Fibroblast of skin of right biceps (primary cell): ENCODE measurements around the gene OLR1.

Experiments
- DNase-seq: peaks from one replicate; pipeline ENCODE4 v3.0.0-alpha.2; 2013

The OLR1 gene

GRCh38 chr12:10151621-10152020, 20.3 kb downstream of the OLR1 start:
- peak; percentile 53 for DNase-seq

DNA sequence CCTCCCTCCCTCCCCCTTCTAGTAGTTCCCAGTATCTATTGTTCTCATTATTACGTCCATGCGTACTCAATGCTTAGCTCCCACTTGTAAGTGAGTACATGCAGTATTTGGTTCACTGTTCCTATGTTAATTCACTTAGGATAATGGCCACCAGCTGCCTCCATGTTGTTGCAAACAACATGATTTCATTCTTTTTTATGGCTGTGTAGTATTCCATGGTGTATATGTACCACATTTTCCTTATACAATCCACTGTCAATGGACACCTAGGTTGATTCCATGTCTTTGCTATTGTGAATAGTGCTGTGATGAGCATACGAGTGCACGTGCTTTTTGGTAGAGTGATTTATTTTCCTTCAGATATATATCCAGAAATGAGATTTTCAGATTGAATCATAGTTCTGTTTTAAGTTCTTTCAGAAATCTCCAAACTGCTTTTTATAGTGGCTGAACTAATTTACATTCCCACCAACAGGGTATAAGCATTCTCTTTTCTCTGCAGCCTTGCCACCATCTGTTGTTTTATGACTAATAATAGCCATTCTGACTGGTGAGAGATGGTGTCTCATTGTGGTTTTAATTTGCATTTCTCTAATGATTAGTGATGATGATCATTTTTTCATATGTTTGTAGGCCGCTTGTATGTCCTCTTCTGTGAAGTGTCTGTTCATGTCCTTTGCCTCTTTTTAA, 24.1 kb downstream of the OLR1 start:
- DNase-seq, result no peak

DNA sequence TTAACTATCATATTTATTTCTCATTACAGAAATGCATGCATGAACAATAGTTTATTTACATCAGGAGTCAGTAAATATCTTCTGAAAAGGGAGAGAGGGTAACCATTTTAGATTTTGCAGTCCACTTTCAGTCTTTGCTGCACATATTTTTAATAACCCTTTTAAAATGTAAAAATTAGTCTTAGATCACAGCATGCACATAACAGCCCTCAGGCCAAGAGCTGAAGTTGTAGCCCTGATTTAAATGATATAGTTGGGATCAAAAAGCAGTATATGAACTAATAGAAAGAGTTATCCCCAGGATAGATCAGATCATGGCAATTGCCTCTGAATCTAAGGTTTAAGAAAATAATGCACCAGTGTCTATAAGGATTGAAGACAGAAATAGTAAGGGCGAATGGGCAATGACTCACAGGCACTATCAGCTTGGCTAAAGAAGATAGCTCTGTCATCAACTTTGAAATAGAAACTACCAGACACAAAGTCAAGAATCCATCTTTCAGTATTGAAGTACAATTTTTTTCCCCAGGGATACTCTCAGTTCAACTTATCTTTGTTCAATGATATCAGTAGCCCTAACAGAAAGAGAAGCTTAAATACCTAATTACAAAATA, 28.8 kb downstream of the OLR1 start:
- peak; percentile 22 for DNase-seq

- DNase-seq, result peak; percentile 56
Observed at GRCh38 chr12:10140001-10140400, 31.9 kb downstream of the OLR1 start.

- peak; percentile 24 for DNase-seq
Observed at GRCh38 chr12:10136637-10137205, 35.2 kb downstream of the OLR1 start.

GRCh38 chr12:10135126-10135525, 36.8 kb downstream of the OLR1 start:
- no peak for DNase-seq

GRCh38 chr12:10132850-10133370, 39.0 kb downstream of the OLR1 start:
- DNase-seq, result no peak

DNA sequence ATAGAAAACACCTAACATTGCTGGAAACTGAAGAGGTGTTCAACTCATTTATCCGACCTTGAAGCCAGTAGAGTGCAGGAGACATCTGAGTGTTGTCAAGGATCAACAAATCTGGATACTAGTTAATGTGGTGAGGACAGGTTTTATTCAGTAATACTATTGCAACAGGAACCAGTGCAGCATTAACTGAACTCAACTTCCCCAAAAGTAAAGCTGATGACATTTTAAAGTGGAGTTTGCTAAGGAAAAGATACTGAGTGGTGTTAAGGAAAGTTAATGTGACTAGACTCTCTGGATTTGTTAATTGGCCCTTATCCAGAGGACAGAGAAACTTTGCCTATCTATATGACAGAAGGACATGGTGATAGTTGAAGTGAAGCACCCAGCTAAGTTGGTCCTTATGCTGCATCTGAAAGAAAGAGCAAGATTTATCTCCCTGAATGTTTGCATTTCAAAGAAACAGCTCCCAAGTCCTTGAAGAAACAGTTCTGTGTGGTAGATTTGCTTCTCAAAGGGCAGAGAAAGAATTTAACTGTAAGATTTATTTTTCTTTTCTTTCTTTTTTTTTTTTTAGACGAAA, 40.7 kb downstream of the OLR1 start:
- DNase-seq, result no peak

DNA sequence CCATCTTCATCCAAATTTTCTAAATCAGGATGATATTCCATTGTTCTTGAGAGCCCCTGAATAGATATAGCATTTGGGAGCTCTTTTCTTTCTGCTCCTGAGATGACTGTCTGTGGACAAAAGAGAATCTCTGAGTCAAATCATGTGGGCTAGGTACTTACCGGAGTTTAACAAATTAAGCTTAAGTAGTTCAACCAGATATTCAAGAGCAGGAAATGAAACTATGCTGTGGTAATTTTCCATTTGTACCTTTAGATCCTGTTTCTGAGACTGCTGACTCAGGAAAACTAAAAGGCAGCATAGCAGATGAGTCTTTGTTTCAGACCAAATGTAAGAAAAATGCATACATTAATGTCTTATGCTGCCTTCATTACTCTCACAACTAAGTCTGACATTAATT, 41.9 kb downstream of the OLR1 start, which contains the start of gene CLEC7A:
Gene CLEC7A, minus strand, starts transcription at position 158 of the 400 bp plus-strand sequence. Its CDS starts 117 bp downstream, at position 41.
- DNase-seq, result no peak

DNA sequence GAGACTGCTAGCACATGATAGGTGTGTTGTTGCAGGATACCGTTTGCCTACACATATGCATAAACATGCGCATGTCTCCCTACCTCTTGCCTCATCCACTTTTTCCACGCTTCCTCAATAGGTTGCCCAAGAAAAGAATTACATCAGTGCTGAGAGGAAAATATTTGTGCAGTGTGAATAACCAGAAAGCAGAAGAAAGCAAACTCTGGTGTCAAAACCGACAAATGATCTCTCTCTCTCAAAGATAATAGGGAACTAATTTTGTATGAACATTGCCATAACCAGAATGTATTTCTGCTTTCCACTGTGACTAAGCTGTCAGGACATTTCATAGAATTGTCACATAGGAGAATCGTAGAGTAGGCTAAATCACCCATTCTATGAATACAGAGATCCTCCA, 43.2 kb downstream of the OLR1 start:
- no peak for DNase-seq

GRCh38 chr12:10126413-10126812, 45.5 kb downstream of the OLR1 start:
- DNase-seq, result no peak

DNA sequence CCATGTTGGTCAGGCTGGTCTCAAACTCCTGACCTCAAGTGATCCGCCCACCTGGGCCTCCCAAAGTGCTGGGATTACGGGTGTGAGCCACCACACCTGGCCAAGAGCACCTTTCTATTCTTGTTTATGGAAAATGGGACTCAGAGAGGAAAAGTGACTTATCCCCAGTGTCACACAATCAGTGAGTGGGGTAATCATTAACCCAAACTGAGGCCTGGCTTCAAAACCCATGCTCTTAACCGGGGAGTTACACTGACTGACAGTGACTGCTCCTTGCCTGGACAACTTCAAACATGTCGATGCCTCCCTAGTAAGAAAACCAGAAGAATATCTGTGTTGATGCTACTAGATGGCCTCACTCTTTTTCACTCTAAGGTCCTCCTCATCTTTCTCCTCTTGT, 49.2 kb downstream of the OLR1 start:
- no peak for DNase-seq

GRCh38 chr12:10121278-10121677, 50.7 kb downstream of the OLR1 start:
- no peak for DNase-seq

GRCh38 chr12:10119066-10119465, 52.9 kb downstream of the OLR1 start:
- no peak for DNase-seq

DNA sequence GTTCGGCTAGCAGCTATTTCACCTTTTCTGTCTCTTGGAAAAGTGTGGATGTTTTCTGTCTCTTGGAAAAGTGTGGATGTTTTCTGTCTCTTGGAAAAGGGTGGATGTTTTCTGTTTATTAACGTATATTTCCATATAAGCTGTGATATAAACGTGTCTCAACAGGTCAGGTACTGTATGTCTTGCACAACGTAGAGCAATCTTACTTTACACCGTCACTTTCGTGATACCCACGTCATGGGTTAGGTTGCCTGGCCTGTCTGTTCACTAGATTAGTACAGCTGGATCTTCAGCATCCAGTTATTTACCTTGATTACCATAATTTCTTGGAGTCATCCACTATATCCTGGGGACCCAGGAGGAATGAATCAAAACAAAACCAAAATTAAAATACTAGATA, 56.0 kb downstream of the OLR1 start:
- no peak for DNase-seq

- DNase-seq, result no peak
Observed at GRCh38 chr12:10115311-10115710, 56.6 kb downstream of the OLR1 start.

DNA sequence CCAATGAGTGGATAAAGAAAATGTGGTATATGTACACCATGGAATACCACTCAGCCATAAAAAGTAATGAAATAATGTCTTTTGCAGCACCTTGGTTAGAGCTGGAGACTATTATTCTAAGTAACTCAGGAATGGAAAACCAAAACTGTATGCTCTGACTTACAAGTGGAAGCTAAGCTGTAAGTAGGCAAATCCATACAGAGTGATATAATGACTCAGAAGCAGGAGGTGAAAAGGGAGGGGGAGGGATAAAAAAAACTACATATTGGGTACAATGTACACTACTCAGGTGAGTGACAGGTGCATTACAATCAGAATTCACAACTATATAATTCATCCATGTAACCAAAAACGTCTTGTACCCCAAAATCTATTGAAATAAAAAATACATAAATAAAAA, 58.0 kb downstream of the OLR1 start:
- DNase-seq, result no peak

DNA sequence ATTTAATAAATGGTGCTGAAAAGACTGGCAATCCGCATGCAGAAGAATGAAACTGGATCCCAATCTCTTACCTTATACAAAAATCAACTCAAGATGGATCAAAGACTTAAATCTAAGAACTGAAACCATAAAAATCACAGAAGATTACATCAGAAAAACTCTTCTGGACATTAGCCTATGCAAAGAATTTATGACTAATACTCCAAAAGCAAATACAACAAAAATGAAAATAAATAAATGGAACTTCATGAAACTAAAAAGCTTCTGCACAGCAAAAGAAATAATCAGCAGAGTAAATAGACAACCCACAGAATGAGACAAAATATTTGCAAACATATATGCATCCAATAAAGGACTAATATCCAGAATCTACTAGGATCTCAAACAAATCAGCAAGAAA, 58.9 kb downstream of the OLR1 start:
- no peak for DNase-seq

DNA sequence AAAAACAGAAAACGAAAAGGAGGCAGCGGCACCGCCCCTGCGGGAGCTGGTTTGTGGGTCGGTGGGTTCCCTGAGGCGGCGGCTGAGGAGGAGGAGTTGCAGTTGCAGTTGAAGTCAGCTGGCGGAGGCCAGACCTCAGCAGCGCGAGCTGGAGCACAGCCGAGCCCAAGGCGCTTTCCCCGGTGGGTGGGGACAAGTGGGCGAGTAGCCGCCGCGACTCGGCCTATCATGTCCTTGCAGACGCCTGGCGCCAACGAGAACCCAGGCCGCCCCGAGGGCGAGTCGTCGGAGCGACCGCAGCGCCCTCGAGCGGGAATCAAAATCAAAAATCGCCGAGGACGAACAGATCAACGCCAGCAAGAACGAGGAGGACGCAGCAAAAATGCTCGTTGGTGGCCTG, 60.5 kb downstream of the OLR1 start:
- DNase-seq, result no peak

- no peak for DNase-seq
Observed at GRCh38 chr12:10110256-10110844, 61.6 kb downstream of the OLR1 start.
